ENCODE results near the gene PPP1R9A.

- TF ChIP-seq CTCF (conservative IDR thresholded peaks at IDR 0.05) (no peak), ZFX (IDR thresholded peaks at IDR 0.05) (no peak)
These were observed 356.5 kb downstream of the PPP1R9A start for GRCh38 chr7:95263785-95264362.
